PFSK-1 (cell line): ENCODE results near the gene TRPM7.

ENCODE experiments used
- FOXP2 ChIP-seq: optimal IDR thresholded peaks from 2 replicates; pipeline ENCODE3; 2011; ENCODE audit warnings: borderline replicate concordance, control low read depth, inconsistent platforms; ENCODE audit not compliant: insufficient read depth; ENCODE audit errors: extremely low read length, extremely low read depth
- POLR2AphosphoS5 ChIP-seq: IDR thresholded peaks from 2 replicates; pipeline ENCODE4 v1.6.1; 2012; ENCODE audit warnings: low read depth, mild to moderate bottlenecking, control low read depth, low read length, moderate library complexity
- SIN3A ChIP-seq: IDR thresholded peaks from 2 replicates; pipeline ENCODE4 v1.6.1; 2012; ENCODE audit warnings: mild to moderate bottlenecking, low read length, moderate library complexity, borderline replicate concordance; ENCODE audit not compliant: insufficient read depth
- TAF1 ChIP-seq: IDR thresholded peaks from 2 replicates; pipeline ENCODE4 v1.6.1; 2012; ENCODE audit warnings: low read length, control low read depth, borderline replicate concordance; ENCODE audit not compliant: insufficient read depth
- TF ChIP-seq, protein P1 (sequence below), 2 experiments: IDR thresholded peaks; 2 replicates each; pipeline versions ENCODE4 v1.6.1 to v1.8.0; 2011 to 2012; ENCODE audit warnings: low read depth in 2 of 2, low read length in 2 of 2, control low read depth in 1 of 2, inconsistent platforms in 1 of 2, mild to moderate bottlenecking in 1 of 2, moderate library complexity in 1 of 2; ENCODE audit not compliant: insufficient read depth in 1 of 2

TRPM7 gene

GRCh38 chr15:50655555-50655954, 31.0 kb downstream of the TRPM7 start:
- TF ChIP-seq SIN3A (no peak), TAF1 (no peak), POLR2AphosphoS5 (no peak), FOXP2 (no peak)
- TF ChIP-seq, protein P1, sequence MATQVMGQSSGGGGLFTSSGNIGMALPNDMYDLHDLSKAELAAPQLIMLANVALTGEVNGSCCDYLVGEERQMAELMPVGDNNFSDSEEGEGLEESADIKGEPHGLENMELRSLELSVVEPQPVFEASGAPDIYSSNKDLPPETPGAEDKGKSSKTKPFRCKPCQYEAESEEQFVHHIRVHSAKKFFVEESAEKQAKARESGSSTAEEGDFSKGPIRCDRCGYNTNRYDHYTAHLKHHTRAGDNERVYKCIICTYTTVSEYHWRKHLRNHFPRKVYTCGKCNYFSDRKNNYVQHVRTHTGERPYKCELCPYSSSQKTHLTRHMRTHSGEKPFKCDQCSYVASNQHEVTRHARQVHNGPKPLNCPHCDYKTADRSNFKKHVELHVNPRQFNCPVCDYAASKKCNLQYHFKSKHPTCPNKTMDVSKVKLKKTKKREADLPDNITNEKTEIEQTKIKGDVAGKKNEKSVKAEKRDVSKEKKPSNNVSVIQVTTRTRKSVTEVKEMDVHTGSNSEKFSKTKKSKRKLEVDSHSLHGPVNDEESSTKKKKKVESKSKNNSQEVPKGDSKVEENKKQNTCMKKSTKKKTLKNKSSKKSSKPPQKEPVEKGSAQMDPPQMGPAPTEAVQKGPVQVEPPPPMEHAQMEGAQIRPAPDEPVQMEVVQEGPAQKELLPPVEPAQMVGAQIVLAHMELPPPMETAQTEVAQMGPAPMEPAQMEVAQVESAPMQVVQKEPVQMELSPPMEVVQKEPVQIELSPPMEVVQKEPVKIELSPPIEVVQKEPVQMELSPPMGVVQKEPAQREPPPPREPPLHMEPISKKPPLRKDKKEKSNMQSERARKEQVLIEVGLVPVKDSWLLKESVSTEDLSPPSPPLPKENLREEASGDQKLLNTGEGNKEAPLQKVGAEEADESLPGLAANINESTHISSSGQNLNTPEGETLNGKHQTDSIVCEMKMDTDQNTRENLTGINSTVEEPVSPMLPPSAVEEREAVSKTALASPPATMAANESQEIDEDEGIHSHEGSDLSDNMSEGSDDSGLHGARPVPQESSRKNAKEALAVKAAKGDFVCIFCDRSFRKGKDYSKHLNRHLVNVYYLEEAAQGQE (IDR thresholded peaks at IDR 0.05; ENCODE audit: insufficient read depth in 1 of 2, low read depth in 2 of 2, low read length in 2 of 2) = no peak

DNA sequence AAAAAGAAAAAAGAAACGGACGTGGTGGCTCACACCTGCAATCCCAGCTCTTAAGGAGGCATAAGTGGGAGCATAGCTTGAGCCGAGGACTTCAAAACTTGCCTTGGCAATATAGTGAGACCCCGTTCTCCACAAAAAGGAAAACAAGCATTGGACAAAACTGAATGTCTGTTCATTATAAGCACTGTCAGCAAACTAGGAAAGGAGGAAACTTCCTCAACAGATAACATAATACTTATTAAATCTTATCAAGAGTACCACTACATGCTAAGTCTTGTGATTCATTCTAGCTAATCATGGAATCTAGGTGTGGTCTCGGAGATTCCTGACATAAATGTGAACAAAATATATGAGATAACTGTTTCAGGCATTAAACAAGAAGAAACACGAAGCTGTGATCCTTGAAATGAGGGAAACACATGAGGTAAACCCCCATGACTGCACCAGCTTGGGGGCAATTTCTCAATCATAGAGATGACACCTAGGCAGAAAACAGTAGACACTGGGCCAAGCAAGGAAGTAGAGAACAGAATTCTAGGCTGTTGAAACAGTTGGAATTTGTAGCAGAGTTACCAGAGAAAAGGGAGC, 33.3 kb downstream of the TRPM7 start:
- TF ChIP-seq SIN3A (no peak), FOXP2 (no peak), TAF1 (no peak), POLR2AphosphoS5 (no peak)
- TF ChIP-seq, protein P1 (IDR thresholded peaks at IDR 0.05; ENCODE audit: insufficient read depth in 1 of 2, low read depth in 2 of 2, low read length in 2 of 2) = no peak

GRCh38 chr15:50652671-50653070, 33.9 kb downstream of the TRPM7 start:
- TF ChIP-seq SIN3A = no peak
- TF ChIP-seq TAF1 = no peak
- TF ChIP-seq FOXP2 = no peak
- TF ChIP-seq POLR2AphosphoS5 = no peak
- TF ChIP-seq, protein P1 (IDR thresholded peaks at IDR 0.05; ENCODE audit: insufficient read depth in 1 of 2, low read depth in 2 of 2, low read length in 2 of 2) = no peak

DNA sequence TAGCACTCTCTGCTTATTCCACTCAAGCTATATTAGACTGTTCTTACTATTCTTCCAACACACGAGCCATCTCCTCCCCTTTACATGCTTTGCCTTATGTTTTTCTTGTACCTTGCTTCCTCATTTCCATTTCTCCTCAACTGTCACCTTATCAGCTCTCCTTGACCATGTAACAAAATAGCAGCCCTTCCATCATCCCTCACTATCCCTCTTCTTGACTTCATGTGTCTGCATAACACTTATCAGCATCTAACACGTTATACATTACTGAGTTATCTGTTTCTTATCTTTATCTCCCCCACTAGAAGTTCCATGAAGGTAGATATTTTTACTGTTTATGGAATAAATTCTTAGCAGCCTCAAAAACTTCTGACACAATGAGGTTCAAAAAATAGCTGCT, 45.3 kb downstream of the TRPM7 start:
- TF ChIP-seq TAF1 (no peak), POLR2AphosphoS5 (no peak), FOXP2 (no peak), SIN3A (no peak)
- TF ChIP-seq, protein P1 (IDR thresholded peaks at IDR 0.05; ENCODE audit: insufficient read depth in 1 of 2, low read depth in 2 of 2, low read length in 2 of 2) = no peak

DNA sequence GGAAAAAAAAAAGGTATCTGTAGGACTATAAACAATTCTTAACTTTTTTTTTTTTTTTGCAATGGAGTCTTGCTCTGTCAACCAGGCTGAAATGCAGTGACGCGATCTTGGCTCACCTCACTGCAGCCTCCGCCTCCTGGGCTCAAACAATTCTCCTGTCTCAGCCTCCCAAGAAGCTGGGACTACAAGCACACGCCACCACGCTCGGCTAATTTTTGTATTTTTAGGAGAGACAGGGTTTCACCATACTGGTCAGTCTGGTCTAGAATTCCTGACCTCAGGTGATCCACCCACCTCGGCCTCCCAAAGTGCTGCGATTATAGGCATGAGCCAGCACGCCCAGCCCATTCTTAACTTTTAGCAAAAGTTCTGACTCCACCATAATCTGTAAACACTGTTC, 50.5 kb downstream of the TRPM7 start:
- TF ChIP-seq POLR2AphosphoS5 = no peak
- TF ChIP-seq FOXP2 = no peak
- TF ChIP-seq SIN3A = no peak
- TF ChIP-seq, protein P1 (IDR thresholded peaks at IDR 0.05; ENCODE audit: insufficient read depth in 1 of 2, low read depth in 2 of 2, low read length in 2 of 2) = no peak
- TF ChIP-seq TAF1 = no peak
